WI38 (cell line): ENCODE measurements around the gene MMP24.

Source experiments
- H3K4me3 ChIP-seq: 2 replicates; pipeline ENCODE4 v1.5.1; 2011; ENCODE audit warnings: low read depth, mild to moderate bottlenecking, control low read depth, low read length
- TF ChIP-seq, protein P1 (sequence below): IDR thresholded peaks from 2 replicates; pipeline ENCODE4 v1.5.1; 2012; ENCODE audit warnings: low read depth, mild to moderate bottlenecking, control low read depth, low read length

Gene MMP24

DNA sequence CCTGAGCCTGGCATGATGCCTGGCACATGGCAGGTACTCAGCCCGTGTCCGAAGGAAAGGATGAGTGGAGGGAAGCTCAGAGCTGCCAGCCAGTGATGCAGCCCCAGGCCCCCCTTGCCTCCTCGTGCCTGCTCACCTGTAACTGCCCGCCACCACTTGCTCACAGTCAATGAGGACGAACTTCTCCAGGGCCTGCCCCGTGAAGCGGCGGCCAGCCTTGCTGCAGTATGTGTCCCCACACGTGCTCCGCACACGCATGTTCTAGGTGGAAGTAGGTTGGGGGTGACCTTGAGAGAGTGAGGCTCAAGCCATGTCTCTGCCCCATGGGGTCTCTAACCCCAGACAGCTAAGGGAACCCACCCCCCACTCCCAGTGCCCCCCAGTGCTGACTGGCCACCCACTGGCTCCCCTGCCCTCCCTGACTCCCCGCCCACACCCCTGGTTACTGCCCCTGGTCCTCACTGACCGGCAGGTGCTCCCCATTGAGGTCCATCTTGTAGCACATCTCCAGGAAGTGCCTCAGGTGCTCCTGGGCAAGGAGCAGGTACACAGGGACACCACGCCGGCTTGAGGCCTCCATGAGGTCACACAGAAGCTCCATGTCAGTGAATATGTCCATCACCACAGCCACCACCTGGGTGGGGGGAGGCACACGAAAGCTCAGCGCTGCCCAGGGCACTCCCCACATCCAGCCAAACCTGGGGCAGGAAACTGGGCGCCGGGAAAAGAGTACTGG, 62.0 kb downstream of the MMP24 start:
- H3K4me3 ChIP-seq: no peak overlapping the region
- TF ChIP-seq, protein P1, sequence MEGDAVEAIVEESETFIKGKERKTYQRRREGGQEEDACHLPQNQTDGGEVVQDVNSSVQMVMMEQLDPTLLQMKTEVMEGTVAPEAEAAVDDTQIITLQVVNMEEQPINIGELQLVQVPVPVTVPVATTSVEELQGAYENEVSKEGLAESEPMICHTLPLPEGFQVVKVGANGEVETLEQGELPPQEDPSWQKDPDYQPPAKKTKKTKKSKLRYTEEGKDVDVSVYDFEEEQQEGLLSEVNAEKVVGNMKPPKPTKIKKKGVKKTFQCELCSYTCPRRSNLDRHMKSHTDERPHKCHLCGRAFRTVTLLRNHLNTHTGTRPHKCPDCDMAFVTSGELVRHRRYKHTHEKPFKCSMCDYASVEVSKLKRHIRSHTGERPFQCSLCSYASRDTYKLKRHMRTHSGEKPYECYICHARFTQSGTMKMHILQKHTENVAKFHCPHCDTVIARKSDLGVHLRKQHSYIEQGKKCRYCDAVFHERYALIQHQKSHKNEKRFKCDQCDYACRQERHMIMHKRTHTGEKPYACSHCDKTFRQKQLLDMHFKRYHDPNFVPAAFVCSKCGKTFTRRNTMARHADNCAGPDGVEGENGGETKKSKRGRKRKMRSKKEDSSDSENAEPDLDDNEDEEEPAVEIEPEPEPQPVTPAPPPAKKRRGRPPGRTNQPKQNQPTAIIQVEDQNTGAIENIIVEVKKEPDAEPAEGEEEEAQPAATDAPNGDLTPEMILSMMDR: no peak

DNA sequence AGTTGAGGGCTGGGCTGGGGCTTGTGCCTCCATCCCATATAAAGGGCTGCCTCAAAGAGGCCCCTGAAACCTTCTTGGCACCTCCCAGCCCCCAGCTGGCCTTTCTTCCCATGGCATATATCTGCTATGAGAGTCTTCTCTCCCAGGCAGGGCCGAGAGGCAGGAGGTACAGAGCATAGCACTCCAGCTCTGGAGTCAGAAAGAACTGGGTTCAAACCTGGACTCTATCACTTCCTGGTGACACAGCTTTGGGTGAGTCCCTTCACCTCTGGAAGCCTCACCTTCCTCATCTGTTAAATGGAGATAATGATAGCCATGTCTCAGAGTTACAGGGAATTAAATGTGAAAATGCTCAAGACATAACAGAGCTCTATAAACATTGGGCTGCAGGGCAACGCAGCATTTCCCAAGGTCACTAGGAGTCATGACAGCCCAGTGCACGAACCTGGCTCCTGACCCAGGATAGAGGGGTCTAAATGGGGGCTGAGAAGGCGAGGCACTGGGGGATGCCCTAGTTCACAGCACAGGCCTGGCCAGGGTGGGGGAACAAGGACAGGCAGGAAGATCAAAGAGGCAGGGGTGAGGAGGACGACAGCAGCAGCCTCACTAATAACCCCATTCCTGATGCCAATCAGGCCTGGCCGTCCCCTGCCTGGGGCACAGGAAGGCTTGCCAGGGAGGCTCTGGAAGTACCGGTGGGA, 63.8 kb downstream of the MMP24 start:
- no peak overlapping the region for H3K4me3 ChIP-seq
- TF ChIP-seq, protein P1: no peak

DNA sequence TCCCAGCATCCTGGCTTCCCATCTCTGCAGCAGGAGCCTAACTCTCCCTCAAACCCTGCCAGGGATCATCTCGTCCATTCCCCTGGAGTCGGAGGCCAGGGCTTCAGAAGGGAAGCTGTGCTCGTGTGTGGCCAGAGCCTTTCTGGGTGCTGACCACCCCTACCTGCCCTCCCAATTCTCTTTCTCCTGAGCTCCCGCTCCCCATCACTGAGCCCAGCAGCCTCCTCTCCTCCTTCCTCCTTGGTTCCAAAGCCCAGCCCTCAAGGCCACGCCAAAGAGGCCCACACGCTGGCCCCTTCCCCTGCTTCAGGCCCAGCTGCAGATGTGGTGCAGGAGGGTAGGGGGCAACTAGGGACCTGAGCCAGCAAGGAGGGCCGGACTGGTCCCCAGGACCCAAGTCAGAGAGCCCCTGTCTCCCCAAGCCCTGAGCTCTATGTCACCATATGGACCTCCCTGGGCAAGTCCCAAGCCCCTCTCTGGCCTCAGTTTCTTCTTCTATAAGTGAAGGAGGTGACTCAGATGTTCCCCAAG, 64.5 kb downstream of the MMP24 start:
- H3K4me3 ChIP-seq: no peak overlapping the region
- TF ChIP-seq, protein P1: no peak

DNA sequence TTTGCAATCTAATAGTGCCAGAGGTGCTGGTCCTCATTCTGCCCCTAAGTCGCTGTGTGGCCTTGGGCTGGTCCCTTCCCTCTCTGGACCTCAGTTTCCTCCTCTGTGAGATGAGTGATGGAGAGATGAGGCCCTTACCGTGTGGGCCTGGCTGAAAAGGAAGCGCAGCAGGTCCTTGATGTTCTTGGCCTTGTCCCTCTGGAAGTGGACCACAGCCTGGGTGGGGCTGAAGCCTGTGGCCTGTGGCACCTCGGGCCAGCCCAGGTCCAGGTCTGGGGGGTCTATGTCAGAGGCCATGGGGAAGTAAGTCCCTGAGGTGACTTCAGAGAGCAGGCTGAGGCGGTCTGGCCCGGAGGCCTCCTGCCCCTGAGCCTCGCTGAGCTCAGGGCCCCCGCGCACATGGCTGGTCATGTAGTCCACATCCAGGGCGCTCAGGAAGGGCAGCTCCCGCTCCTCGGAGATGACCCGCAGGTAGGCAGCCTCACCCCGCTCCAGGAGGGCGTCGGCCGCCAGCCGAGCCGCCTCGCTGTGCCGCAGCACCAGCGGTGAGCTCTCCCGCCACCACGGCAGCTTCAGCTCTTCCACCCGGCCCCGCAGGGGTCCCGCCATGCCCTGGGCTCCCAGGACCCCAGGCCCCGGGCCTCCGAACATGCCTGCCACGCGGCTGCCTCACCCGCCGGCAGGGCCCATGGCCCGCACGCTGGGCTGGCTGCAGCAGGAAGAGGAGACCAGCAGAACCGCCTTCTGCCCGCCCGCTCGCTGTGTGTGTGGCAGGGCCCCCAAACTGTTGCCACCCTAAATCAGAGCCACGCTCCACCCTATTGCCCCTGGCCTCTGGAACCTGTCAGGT, 65.4 kb downstream of the MMP24 start, which contains the start of gene FAM83C:
FAM83C (minus strand) TSS at position 772 of the 850 bp plus-strand sequence; CDS start at position 651, 121 bp downstream.
- no peak within 1 kb of the TSS for H3K4me3 ChIP-seq
- TF ChIP-seq, protein P1: no peak

DNA sequence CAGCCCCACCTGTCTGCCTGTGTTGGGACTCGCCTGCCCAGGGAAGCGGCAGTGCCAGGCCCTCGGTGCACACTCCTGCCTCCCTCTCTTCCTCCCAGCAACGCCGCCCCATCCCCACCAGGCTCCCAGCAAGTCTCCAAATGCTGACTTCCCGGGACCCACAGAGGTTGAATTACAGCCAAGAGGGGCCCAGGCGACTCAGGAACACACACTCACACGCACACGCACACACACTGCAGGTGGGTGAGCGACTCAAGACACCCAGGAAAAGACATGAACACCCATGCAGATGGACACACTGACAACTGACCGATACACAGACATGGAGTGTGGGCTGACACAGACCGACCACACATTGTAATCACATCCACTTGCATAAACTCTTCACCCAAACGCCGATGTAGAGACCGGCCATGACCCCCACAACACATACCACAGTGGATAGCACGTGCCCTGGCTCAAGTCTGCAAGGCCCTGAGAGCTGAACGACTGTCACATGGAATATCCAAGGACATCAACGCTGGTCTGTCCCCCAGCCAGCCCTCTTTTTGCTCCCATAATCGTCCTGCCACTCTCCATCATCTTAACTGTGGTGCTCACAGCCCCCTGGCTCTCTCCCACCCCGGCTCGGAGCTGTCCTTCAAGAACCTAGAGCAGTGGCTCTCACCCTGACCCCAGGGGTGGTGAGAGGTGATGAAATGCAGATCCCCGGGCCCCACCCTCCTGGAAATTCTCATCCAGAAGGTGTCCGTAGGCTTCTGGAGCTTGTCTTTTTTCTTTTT, 66.2 kb downstream of the MMP24 start:
- no peak overlapping the region for H3K4me3 ChIP-seq
- TF ChIP-seq, protein P1: no peak
